PC-3 (cell line): ENCODE data around the gene ELK3.

Experiments
- EZH2phosphoT487 ChIP-seq: fragments of 300-600 bp; sonication (generic); IDR thresholded peaks from 2 replicates; pipeline ENCODE4 v1.6.1; 2018; ENCODE audit warnings: mild to moderate bottlenecking, antibody characterized with exemption, low read length, borderline replicate concordance
- TF ChIP-seq, protein P1 (sequence below): fragments of 300-600 bp; sonication (generic); conservative IDR thresholded peaks from 2 replicates; pipeline ENCODE4 v1.5.1; 2017; ENCODE audit warnings: antibody characterized with exemption, low read depth, mild to moderate bottlenecking, low read length

DNA sequence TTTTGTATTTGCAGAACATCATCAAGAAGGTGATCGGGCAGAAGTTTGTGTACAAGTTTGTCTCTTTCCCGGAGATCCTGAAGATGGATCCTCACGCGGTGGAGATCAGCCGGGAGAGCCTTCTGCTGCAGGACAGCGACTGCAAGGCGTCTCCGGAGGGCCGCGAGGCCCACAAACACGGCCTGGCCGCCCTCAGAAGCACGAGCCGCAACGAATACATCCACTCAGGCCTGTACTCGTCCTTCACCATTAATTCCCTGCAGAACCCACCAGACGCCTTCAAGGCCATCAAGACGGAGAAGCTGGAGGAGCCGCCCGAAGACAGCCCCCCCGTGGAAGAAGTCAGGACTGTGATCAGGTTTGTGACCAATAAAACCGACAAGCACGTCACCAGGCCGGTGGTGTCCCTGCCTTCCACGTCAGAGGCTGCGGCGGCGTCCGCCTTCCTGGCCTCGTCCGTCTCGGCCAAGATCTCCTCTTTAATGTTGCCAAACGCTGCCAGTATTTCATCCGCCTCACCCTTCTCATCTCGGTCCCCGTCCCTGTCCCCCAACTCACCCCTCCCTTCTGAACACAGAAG lies 52.8 kb downstream of the ELK3 start:
- TF ChIP-seq, protein P1, sequence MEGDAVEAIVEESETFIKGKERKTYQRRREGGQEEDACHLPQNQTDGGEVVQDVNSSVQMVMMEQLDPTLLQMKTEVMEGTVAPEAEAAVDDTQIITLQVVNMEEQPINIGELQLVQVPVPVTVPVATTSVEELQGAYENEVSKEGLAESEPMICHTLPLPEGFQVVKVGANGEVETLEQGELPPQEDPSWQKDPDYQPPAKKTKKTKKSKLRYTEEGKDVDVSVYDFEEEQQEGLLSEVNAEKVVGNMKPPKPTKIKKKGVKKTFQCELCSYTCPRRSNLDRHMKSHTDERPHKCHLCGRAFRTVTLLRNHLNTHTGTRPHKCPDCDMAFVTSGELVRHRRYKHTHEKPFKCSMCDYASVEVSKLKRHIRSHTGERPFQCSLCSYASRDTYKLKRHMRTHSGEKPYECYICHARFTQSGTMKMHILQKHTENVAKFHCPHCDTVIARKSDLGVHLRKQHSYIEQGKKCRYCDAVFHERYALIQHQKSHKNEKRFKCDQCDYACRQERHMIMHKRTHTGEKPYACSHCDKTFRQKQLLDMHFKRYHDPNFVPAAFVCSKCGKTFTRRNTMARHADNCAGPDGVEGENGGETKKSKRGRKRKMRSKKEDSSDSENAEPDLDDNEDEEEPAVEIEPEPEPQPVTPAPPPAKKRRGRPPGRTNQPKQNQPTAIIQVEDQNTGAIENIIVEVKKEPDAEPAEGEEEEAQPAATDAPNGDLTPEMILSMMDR: no peak
- TF ChIP-seq EZH2phosphoT487: no peak
